GM20000 (cell line): ENCODE results near the gene DCST1.

Experiments
- DNase-seq: peaks from one replicate; pipeline ENCODE4 v3.0.0; 2012; ENCODE audit warnings: low spot score
- CTCF ChIP-seq: IDR thresholded peaks from 2 replicates; pipeline ENCODE4 v1.5.1; 2012; ENCODE audit warnings: mild to moderate bottlenecking, control low read depth; ENCODE audit errors: extremely low read depth, missing control alignments

DCST1 gene

DNA sequence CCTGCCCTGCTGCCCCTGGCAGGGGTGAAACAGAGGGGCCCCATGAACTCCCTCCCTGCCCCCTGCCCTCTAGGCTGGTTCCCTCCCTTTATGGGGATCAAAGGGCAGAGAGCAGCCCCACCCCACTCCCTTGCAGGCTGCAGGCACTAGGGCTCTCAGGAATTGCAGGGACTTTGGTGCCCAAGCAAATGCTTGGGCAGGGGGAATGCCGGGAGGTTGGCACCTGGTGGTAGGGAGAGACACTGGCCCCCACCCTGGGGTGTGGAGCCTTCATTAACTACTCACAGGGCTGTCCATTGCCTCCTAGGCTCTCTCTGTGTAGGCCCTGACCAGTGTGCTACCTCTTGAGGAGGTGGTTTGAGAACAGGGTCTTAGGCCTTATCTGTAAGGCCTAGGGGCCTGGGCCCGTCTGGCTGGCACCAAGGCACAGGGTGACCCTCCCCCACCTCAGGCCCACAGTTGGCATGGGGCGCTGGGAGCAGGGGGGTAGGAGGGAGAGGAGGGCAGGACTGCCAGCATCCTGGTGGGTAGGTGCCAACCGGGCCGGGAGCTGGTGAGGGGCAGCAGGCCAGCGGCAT lies 26.3 kb upstream of the DCST1 start:
- TF ChIP-seq CTCF, result no peak
- no peak for DNase-seq

DNA sequence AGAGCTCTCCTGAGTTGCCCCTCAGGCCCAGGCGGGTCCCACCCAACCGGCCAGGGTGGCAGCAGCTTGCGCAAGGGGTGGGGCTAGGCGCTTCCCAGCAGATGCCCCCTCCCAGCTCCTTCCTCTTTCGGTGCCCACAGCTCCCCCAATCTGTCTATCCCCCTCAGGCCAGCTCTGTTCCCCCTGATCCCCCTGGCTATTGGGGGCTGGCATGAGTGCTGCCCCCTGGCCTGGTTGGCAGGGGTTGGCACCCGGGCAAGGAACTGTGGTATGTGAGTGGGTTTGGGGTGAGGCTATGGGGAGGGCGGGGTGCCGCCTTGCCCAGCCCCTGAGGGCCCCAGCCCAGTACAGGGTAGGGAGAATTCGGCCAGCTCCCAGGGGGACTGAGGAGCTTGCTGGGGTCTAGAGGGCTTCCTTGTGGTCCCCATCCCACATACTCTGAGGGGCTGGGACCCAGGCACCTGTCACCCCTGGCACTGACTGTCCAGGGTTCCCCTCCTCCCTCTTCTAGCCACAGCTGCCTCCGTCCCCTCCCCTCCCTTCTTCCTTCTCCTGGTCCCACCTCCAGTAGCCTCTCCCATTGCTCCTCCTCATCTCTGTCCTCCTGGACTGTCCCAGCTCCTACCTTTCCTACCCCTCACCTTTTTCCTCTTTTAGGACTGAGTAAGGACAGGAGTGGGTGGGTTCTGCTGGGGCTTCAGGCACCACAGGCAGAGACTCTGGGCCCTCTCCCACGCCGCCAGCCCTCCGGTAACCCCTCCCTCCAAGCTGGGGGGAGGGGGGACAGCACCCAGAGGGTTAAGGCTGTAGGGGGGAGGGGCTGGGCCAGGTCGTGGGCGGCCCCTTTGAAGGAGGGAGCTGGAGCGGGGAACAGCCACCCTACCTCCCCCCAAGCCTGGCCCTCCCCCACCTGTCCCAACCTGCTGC lies 25.3 kb upstream of the DCST1 start:
- TF ChIP-seq CTCF, result no peak
- no peak for DNase-seq

DNA sequence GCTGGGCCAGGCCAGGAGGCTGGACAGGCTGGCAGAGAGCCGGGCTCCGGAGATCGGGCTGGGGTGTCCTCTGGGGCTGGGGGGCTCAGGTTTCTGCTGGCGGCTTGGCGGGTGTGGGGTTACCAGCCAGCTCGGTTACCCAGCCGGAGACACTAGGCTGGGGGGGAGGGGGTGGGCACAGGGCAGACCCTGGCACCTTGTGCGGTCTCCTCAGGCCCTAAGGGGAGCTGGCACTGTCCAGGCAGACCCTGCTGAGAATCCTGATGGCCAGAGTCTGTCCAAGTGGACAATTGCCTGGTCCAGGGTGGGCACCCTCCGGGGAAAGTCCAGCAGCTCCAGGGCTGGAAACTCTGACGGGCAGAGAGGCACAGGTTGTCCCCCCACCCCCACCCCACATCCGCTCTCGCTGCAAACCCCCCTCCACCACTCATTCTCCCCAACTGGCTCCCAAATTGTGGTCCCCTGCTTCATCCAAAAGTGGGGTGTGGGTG lies 24.4 kb upstream of the DCST1 start:
- no peak for TF ChIP-seq CTCF
- no peak for DNase-seq

DNA sequence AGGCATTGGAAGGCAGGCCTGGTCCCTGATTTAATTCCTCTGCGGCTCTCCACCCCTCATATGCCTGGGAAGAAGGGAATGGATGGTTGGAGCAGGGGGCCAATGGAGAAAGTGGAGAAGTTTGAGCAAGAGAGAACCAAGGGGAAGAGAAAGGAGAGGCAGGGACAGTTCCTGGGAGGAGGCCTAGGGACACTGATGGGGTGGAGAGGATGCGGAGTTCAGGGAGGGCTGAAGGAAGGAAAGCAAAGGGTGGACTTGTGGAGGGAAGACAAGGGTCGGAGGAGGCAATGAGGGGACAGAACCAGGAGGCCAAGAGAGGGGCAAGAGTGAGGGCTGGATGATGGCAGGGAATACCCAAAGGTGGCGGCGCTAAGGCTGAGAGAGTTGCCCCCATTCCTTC lies 23.9 kb upstream of the DCST1 start:
- DNase-seq, result no peak
- no peak for TF ChIP-seq CTCF

DNA sequence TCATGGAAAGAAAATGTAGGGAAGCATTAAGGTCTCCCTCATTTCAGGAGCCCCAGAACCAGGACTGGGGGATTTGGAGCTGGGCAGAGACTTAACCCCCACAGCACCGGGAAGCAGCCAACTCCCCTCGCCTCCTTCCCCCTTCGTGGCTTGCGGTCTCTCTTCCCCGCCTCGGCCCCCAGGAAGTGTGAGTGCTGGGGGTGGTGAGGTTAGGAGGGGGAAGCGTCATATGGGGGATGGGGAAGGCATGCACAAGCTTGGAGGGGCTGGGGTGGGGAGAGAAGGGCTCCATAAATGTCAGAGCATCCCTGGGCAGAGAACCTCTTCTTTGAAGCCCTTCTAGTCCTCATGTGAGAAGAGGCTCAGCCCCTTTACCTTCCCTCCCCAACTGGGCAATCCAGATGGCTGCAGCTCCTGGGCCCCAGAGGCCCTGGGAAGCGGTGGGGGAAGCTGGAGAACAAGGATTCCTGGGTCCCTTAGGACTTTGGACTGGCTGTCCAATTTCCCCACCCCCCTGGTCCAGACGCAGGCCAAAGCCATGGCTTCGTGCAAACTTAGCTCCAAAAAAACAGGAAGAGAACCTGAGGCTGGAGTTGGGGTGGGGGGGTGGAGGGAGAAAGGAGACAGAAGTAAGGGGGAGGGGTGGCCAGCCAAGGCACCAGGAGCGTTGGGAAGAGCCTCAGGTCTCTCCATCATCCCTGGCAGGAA lies 23.3 kb upstream of the DCST1 start:
- no peak for TF ChIP-seq CTCF
- DNase-seq, result no peak

- TF ChIP-seq CTCF, result no peak
- DNase-seq, result no peak
Measured at GRCh38 chr1:155011004-155011416, 22.6 kb upstream of the DCST1 start.
